NT2/D1 (cell line): Measurements from ENCODE around the gene EIF2AK2.

Experiments used
- SUZ12 ChIP-seq: IDR thresholded peaks from 2 replicates; pipeline ENCODE4 v1.6.1; 2011; ENCODE audit not compliant: insufficient read length, insufficient read depth; ENCODE audit errors: extremely low read depth
- YY1 ChIP-seq: IDR thresholded peaks from 2 replicates; pipeline ENCODE4 v1.6.1; 2011; ENCODE audit not compliant: insufficient read length, insufficient read depth
- ZNF274 ChIP-seq: IDR thresholded peaks from 2 replicates; pipeline ENCODE4 v1.6.1; 2011; ENCODE audit warnings: mild to moderate bottlenecking, low read depth, low read length

- no peak for TF ChIP-seq SUZ12
- no peak for TF ChIP-seq ZNF274
- no peak for TF ChIP-seq YY1
These were observed 14.8 kb upstream of the EIF2AK2 start for GRCh38 chr2:37171624-37171950.
